NB4 (cell line): ENCODE data around the gene PEMT.

Source experiments
- DNase-seq: peaks from one replicate; pipeline ENCODE4 v3.0.0; 2010; ENCODE audit warnings: low read depth
- H3K4me3 ChIP-seq: one replicate; pipeline ENCODE4 v1.5.1; 2011; ENCODE audit warnings: mild to moderate bottlenecking, low read depth, low read length, moderate library complexity
- CTCF ChIP-seq: IDR thresholded peaks from one replicate; pipeline ENCODE4 v1.5.1; 2012; ENCODE audit warnings: low read depth, low read length
- MAX ChIP-seq: IDR thresholded peaks from 2 replicates; pipeline ENCODE4 v1.6.1; 2011; ENCODE audit warnings: low read depth, low read length
- MYC ChIP-seq: IDR thresholded peaks from 2 replicates; pipeline ENCODE4 v1.6.1; 2011; ENCODE audit warnings: low read depth, low read length
- POLR2A ChIP-seq: IDR thresholded peaks from 2 replicates; pipeline ENCODE4 v1.6.1; 2011; ENCODE audit warnings: mild to moderate bottlenecking; ENCODE audit not compliant: insufficient read length; ENCODE audit errors: extremely low read depth

PEMT gene

DNA sequence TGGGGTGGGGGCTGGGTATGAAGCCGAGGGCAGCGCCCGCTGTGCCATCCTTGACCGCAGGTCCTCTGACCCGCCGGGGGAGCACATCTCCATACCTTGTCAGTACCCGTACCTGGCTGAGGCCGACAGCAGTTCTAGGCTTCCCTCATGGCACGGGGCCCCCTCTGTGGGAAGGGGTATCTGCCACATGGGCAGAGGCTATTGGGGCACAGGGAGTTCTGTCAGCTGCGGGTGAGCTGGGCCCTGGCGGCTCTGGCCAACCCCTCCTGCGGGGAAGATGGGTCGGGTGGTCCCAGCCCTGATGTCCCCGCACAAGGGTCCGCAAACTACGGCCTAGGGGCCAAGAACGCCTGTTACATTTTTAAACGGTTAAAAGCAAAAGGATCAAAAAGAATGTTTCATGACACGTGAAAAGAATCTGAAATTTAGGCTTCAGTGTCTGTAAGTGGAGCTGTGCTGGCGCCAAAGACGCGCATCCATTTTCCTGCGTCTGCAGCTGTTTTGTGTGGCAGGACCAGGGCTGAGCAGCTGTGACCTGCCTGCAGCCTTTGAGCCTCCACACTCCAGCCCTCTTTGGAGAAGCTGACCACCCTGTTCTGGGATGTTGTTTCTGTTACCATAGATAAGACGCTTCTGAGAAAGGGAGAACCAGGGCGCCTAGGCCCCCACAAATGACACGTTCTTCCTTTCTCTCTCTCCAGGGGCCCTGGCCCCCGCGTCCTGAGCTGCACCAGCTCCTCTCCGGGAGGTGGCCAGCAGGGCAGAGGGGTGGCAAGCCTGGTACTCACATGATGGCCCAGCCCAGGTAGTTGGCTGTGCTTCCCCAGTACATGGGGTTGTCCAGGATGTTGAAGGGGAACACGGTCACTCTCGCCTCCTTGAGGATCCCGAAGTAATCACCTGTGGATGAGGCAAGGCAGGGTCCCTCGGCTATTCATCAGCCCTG, 82.6 kb downstream of the PEMT start:
- no peak for DNase-seq
- no peak overlapping the region for H3K4me3 ChIP-seq
- TF ChIP-seq POLR2A (no peak), CTCF (no peak), MYC (no peak)

GRCh38 chr17:17508019-17508535, 83.4 kb downstream of the PEMT start:
- no peak for DNase-seq

GRCh38 chr17:17507465-17508011, 84.0 kb downstream of the PEMT start:
- no peak for DNase-seq
- TF ChIP-seq MAX (no peak), MYC (no peak), CTCF (no peak), POLR2A (no peak)
- H3K4me3 ChIP-seq, result no peak overlapping the region

More at GRCh38 chr17:17508019-17508535, 83.4 kb downstream of the PEMT start:
- no peak for TF ChIP-seq POLR2A
- TF ChIP-seq MAX, result no peak
- no peak for TF ChIP-seq MYC
- no peak for TF ChIP-seq CTCF
- no peak overlapping the region for H3K4me3 ChIP-seq

GRCh38 chr17:17506893-17507464, 84.5 kb downstream of the PEMT start:
- no peak for DNase-seq
- H3K4me3 ChIP-seq, result no peak overlapping the region
- no peak for TF ChIP-seq MAX
- TF ChIP-seq POLR2A, result no peak
- no peak for TF ChIP-seq CTCF
- TF ChIP-seq MYC, result no peak

- TF ChIP-seq MYC (no peak), MAX (no peak), POLR2A (no peak), CTCF (no peak)
- H3K4me3 ChIP-seq, result no peak overlapping the region
- DNase-seq, result no peak
Observed at GRCh38 chr17:17506181-17506741, 85.2 kb downstream of the PEMT start.
